Mesenteric fat pad (tissue), 1 donor: ENCODE measurements around the gene LIMS2. TPM values are rescaled to one million over a fixed set of nuclear protein-coding genes. Genes with fewer than 3 reads are reported as not detected.

Experiments used
- DNase-seq: peaks from one replicate; pipeline ENCODE4 v3.0.0-alpha.2; 2020; ENCODE audit warnings: low spot score
- total RNA-seq: library from RNA; stranded (reverse); fragmentation: NEBNext Ultra II Directional; extraction: Animal tissue kit (Norgen Biotek cat#: 25700); gene quantifications from one replicate; pipeline ENCODE4 v1.2.1, GENCODE V29; 2021
- donor health status: DM: yes; HTN: yes; CAD: no.

Gene LIMS2
- total RNA-seq, 1 donor from 2014 or later = 70.6 TPM

GRCh38 chr2:127658641-127659407 is 16.5 kb downstream of the LIMS2 start:
- no peak for DNase-seq

GRCh38 chr2:127658146-127658545 is 17.2 kb downstream of the LIMS2 start:
- DNase-seq = no peak

GRCh38 chr2:127657232-127657595 is 18.1 kb downstream of the LIMS2 start:
- DNase-seq = no peak

GRCh38 chr2:127656569-127657231 is 18.6 kb downstream of the LIMS2 start:
- no peak for DNase-seq

GRCh38 chr2:127655209-127656073 is 19.9 kb downstream of the LIMS2 start:
- no peak for DNase-seq

- no peak for DNase-seq
Observed at GRCh38 chr2:127654838-127655175, 20.5 kb downstream of the LIMS2 start.

- DNase-seq = no peak
Observed at GRCh38 chr2:127654084-127654837, 21.1 kb downstream of the LIMS2 start.

- no peak for DNase-seq
Observed at GRCh38 chr2:127653421-127654083, 21.8 kb downstream of the LIMS2 start.

GRCh38 chr2:127652786-127653357 is 22.5 kb downstream of the LIMS2 start:
- no peak for DNase-seq

- no peak for DNase-seq
Observed at GRCh38 chr2:127651971-127652550, 23.3 kb downstream of the LIMS2 start.

- no peak for DNase-seq
Observed at GRCh38 chr2:127651381-127651809, 23.9 kb downstream of the LIMS2 start.

GRCh38 chr2:127650785-127651380 is 24.4 kb downstream of the LIMS2 start:
- no peak for DNase-seq

- no peak for DNase-seq
Observed at GRCh38 chr2:127650041-127650784, 25.1 kb downstream of the LIMS2 start.

- no peak for DNase-seq
Observed at GRCh38 chr2:127649684-127650040, 25.7 kb downstream of the LIMS2 start.

GRCh38 chr2:127649100-127649611 is 26.2 kb downstream of the LIMS2 start:
- no peak for DNase-seq

GRCh38 chr2:127648321-127648720 is 27.0 kb downstream of the LIMS2 start:
- DNase-seq = no peak

- DNase-seq = no peak
Observed at GRCh38 chr2:127647242-127648190, 27.8 kb downstream of the LIMS2 start.
